Measurements from ENCODE around the gene ZNF81. TPM values are rescaled to one million over a fixed set of nuclear protein-coding genes. Genes with fewer than 3 reads are reported as not detected.
A peak's percentile ranks its signal among the peaks of the same experiment; 100 is the strongest.
"Not testable (repeated sequence)": the region's sequence is repeated elsewhere in the genome, so short reads cannot be mapped to it uniquely, and the experiment has no call there.

Gene ZNF81
- total RNA-seq, 1 donor from 2014 or later, result 10.9 TPM

- H3K27me3 Mint-ChIP-seq, result no peaks in the 10 kb centered on the region
- DNase-seq (ENCODE audit: low spot score, unreplicated experiment), result no peak
- no peaks in the 10 kb centered on the region for H3K36me3 Mint-ChIP-seq (ENCODE audit: insufficient read depth)
- no peak overlapping the region for H3K27ac Mint-ChIP-seq
- no peak for TF ChIP-seq CTCF (IDR thresholded peaks at IDR 0.05; ENCODE audit: unreplicated experiment)
- H3K4me3 Mint-ChIP-seq (ENCODE audit: low read depth), result no peak overlapping the region
- H3K9me3 Mint-ChIP-seq (ENCODE audit: low read depth), result peaks cover 22% of the 10 kb centered on the region
- no peaks in the 10 kb centered on the region for H3K4me1 Mint-ChIP-seq (ENCODE audit: low read depth)
Measured at GRCh38 chrX:47927212-47927611, 90.5 kb downstream of the ZNF81 start.

- H3K9me3 Mint-ChIP-seq (ENCODE audit: low read depth); H3K27ac Mint-ChIP-seq; H3K27me3 Mint-ChIP-seq: not testable (repeated sequence)
Measured at GRCh38 chrX:47931970-47932369, 95.3 kb downstream of the ZNF81 start.

GRCh38 chrX:47933946-47934345 is 97.2 kb downstream of the ZNF81 start:
- no peak overlapping the region for H3K27ac Mint-ChIP-seq
- H3K4me1 Mint-ChIP-seq (ENCODE audit: low read depth), result peaks cover 3% of the 10 kb centered on the region
- peaks cover 3% of the 10 kb centered on the region for H3K9me3 Mint-ChIP-seq (ENCODE audit: low read depth)
- DNase-seq (ENCODE audit: low spot score, unreplicated experiment), result no peak
- no peak for TF ChIP-seq CTCF (IDR thresholded peaks at IDR 0.05; ENCODE audit: unreplicated experiment)
- H3K27me3 Mint-ChIP-seq, result no peaks in the 10 kb centered on the region
- no peak overlapping the region for H3K4me3 Mint-ChIP-seq (ENCODE audit: low read depth)
- no peaks in the 10 kb centered on the region for H3K36me3 Mint-ChIP-seq (ENCODE audit: insufficient read depth)

More at GRCh38 chrX:47931970-47932369, 95.3 kb downstream of the ZNF81 start:
- not testable (repeated sequence) for H3K4me1 Mint-ChIP-seq (ENCODE audit: low read depth); H3K4me3 Mint-ChIP-seq (ENCODE audit: low read depth); DNase-seq (ENCODE audit: low spot score, unreplicated experiment); H3K36me3 Mint-ChIP-seq (ENCODE audit: insufficient read depth)

- no peaks in the 10 kb centered on the region for H3K27me3 Mint-ChIP-seq
- no peak for TF ChIP-seq CTCF (IDR thresholded peaks at IDR 0.05; ENCODE audit: unreplicated experiment)
- DNase-seq (ENCODE audit: low spot score, unreplicated experiment), result no peak
- peak overlapping the region; percentile 64 for H3K4me3 Mint-ChIP-seq (ENCODE audit: low read depth)
- H3K36me3 Mint-ChIP-seq (ENCODE audit: insufficient read depth), result peaks cover 1% of the 10 kb centered on the region
- H3K9me3 Mint-ChIP-seq (ENCODE audit: low read depth), result peaks cover 11% of the 10 kb centered on the region
- peaks cover 3% of the 10 kb centered on the region for H3K4me1 Mint-ChIP-seq (ENCODE audit: low read depth)
- peak overlapping the region; percentile 84 for H3K27ac Mint-ChIP-seq
Measured at GRCh38 chrX:47936224-47936939, 99.7 kb downstream of the ZNF81 start.

- no peaks in the 10 kb centered on the region for H3K27me3 Mint-ChIP-seq
- H3K9me3 Mint-ChIP-seq (ENCODE audit: low read depth), result peaks cover 13% of the 10 kb centered on the region
- H3K4me1 Mint-ChIP-seq (ENCODE audit: low read depth), result peaks cover 3% of the 10 kb centered on the region
- H3K4me3 Mint-ChIP-seq (ENCODE audit: low read depth), result no peak overlapping the region
- no peak for TF ChIP-seq CTCF (IDR thresholded peaks at IDR 0.05; ENCODE audit: unreplicated experiment)
- H3K27ac Mint-ChIP-seq, result no peak overlapping the region
- no peak for DNase-seq (ENCODE audit: low spot score, unreplicated experiment)
- H3K36me3 Mint-ChIP-seq (ENCODE audit: insufficient read depth), result peaks cover 1% of the 10 kb centered on the region
Measured at GRCh38 chrX:47936940-47937317, 100.2 kb downstream of the ZNF81 start.

- no peak for TF ChIP-seq CTCF (IDR thresholded peaks at IDR 0.05; ENCODE audit: unreplicated experiment)
Measured at GRCh38 chrX:47940448-47940847, 103.7 kb downstream of the ZNF81 start.

More at GRCh38 chrX:47940448-47940847, 103.7 kb downstream of the ZNF81 start:
- H3K27me3 Mint-ChIP-seq, result no peaks in the 10 kb centered on the region
- peaks cover 3% of the 10 kb centered on the region for H3K4me1 Mint-ChIP-seq (ENCODE audit: low read depth)
- no peak overlapping the region for H3K27ac Mint-ChIP-seq
- peaks cover 1% of the 10 kb centered on the region for H3K36me3 Mint-ChIP-seq (ENCODE audit: insufficient read depth)
- H3K4me3 Mint-ChIP-seq (ENCODE audit: low read depth), result no peak overlapping the region
- peaks cover 29% of the 10 kb centered on the region for H3K9me3 Mint-ChIP-seq (ENCODE audit: low read depth)
- no peak for DNase-seq (ENCODE audit: low spot score, unreplicated experiment)
